ENCODE measurements around the gene NEK1.

The NEK1 gene

DNA sequence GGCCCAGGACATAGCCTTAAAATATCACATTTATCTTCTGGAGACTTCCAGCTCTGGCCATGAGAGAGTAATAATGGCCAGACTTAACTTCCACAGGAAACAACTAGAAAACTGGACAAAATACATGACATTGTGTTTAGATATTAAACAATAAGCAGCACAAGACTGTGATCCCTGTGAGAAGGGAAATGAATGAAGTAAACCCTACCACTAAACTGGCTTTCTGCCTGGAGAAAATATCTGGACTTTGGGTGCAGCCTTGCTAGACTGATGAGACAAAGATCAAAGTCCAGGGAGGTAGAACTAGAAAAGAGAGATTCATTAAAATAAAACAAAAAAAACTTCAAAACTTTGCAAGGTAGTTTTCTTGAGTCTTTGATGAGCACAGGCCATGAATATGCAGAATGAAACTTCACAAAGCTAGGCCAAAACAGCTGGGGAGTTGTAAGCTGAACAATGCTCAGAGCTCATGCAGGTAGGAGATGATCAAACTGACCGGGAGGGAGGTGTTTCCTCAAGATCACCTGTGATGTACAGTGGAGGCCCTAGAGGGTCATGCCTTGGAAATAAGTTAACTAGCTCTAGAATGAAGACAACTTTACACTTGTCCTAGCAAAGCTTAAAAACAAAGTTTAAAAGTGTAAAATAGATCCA is 194.6 kb downstream of the NEK1 start:
- DNase-seq: no peak

DNA sequence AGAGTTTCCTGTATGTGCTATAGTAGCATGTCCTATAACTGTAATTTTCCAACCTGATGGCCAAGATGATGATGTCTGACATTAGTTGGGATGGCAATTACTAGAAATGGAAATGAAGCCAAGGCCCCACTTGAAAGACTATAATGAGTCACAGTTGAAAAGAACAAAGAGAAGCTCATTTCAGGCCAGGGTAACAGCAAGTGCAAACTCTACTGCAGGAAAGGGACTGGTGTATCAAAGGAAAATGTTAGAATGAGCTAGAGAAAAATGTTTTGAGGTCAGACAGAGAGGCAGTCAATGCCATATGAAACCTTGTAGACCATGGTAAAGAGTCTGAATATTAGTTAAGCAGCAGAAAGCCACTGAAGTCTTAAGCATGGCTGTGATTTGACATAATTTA is 195.4 kb downstream of the NEK1 start:
- no peak for DNase-seq

DNA sequence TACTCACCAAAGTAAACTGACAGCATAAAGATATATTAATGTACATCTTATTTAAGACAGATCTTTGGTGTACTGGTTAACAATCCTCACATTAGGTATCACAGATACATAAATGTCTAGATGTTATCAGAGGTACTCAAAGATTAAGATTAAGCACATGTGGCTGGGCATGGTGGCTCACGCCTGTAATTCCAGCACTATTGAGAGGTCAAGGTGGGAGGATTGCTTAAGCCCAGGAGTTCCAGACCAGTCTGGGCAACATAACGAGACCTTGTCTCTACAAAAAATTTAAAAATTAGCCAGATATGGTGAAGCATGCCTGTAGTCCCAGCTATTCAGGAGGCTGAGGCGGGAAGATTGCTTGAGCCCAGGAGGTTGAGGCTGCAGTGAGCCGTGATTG is 195.9 kb downstream of the NEK1 start:
- no peak for DNase-seq

DNA sequence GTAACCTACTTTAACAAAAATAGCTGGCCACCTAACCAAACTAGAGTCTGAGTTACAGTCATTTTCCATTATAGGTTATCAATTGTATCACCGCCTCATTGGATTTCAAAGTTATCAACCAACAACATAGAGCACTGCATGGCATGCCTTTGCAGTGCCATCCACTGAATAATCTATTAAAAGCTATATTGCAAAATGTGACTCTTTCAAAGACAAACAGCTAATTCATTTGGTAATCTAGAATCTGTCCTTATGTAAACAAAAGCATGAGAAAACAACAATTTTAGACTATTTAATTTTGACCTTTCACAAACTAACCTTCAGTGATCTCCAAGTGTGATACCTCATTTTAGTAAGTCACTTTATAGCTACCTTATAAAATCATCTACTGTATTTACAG is 197.5 kb downstream of the NEK1 start:
- DNase-seq: no peak

DNA sequence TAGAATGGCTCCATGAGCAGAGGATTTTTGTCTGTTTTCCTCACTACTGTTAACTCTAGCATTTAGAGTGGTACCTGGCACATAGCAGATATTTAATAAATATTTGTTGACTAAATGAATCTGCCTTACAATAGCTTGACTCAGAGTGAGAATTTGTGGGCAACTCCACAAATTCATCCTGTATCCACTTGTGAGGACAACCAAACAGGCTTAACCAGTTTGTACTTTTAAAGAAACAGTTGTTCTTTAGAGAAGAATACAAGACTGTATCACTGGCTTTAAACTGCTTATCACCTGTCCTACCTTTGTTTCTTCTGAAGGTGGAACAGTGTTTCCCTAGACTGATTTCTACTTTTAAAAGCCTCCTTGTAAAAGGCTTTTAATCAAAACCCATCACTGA is 200.3 kb downstream of the NEK1 start:
- no peak for DNase-seq

DNA sequence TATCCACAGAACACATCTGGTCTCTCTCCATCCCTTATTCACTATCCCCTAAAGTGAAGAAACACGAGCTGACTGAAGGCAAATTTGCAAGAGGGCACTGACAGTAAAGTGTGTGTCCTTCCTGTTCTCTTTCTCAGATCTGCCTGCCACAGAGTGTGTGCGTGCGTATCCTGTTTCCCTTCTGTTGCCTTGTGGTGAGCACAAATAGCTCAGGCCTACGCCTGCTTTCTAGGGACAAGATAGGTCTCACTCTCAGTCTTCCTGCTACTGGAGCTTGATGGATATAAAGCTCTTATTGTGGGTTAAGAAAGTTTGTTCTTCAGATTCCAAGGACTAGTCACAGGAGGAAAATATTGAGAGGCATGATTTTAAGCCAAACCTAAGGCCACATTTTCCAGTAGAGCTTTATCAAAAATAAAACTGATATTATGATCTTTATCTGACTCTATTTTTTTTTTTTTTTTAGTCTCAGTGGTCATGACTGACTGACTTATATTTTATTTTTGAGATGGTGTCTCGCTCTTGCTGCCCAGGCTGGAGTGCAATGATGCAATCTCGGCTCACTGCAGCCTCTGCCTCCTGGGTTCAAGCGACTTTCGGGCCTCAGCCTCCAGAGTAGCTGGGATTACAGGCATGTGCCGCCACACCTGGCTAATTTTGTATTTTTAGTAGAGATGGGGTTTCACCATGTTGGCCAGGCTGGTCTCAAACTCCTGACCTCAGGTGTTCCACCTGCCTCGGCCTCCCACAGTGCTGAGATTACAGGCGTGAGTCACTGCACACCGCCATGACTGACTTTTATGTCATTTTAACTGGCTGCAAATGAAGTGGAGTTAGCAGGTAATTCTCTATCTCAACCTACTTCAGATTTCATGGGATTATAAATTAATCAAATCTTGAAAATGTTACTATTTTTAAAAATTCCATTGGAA is 201.3 kb downstream of the NEK1 start:
- peak; percentile 59 to 75 (median 62) for DNase-seq

DNA sequence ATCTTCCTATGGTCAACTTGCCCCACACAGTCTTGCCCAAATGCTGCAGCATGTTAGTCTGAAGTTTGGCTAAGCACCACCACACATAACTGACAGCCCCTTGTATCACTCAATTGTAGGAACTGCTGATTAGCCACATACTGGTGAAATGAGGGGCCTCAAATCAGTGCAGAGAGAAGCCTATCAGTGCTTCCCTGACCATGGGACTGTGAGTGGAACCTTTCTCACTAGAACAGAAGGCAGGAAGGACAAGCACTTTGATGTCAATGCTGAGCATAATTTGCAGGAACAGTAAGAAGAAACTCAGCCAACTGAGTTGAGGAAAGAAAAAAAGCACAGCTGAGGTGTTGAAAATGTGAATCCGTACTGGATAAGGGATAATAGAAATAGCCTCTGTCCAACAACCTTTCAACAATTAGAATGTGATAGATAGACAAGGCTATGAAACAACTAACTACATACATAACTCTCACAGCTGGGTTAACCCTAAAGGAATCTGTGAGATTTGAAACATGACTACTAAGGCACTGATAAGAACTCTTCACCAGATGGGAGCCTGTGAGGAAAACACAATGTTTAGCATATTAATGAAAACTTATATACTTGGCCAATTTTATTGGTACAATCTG is 205.1 kb downstream of the NEK1 start:
- DNase-seq: no peak

DNA sequence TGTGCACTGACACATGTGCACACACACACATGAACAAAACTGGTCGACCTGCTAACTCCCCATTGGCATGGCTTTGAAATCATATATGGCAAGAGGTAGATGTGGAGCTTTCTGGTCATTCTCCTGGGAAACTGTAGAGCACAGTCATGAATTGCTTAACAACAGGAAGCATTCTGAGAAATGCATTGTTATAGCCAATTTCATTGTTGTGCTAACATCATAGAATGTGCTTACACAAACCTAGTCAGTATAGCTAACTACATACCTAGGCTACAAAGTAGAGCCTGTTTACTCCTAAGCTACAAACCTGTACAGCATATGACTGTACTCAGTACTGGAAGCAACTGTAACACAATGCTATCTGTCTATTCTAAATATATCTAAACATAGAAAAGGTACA is 207.4 kb downstream of the NEK1 start:
- no peak for DNase-seq

DNA sequence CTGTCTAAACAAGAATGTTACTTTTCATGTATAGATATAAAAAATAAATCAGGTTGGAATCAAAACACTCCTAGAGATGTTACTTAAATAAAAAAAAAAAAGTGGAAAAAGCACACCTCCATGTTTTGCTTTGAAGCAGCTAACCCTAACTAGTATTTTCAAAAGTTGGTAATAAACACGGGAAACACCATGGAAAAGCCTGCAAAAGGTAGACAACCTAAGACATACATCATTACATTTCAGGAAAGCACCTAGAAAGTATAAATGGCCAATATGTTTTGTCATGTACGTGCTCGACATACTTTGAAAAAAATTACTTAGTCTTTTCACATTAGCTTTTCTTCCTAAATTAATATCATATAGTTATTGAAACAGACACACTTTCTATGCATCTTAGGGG is 211.6 kb downstream of the NEK1 start:
- DNase-seq: no peak

DNA sequence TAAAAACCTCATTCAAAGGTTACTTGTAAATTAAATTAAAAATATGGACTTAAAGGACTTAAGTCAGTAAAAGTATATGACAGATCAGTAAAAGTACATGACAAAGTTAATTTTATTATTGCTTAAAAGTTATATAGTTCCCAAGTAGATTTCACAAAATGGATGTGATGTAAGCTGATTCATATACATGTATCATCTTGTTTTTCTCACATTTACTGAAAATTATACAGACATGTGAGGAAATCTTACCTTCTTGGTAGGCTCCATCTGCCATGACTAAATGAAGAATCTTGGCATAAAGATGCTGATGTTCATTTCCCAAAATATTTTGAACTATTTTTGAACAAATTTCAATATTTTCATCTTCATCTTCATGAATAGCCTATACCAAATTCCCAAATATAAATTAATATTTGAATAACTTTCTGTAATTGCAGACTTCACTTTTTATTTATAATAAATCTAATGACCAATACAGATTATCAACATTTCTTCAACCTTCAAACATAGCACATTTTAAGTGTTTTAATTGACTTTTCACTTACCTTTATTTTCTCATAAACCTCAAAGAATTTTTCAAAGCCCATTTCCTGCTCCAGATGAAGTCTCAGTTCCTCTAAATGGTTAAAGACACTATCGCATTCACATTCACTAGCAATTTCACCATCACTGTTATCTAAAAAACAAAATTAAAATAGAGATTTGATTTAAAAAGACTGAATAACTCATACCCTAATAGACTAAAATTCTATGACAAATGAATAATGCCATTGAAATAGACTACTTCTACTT is 212.2 kb downstream of the NEK1 start:
- DNase-seq: no peak

DNA sequence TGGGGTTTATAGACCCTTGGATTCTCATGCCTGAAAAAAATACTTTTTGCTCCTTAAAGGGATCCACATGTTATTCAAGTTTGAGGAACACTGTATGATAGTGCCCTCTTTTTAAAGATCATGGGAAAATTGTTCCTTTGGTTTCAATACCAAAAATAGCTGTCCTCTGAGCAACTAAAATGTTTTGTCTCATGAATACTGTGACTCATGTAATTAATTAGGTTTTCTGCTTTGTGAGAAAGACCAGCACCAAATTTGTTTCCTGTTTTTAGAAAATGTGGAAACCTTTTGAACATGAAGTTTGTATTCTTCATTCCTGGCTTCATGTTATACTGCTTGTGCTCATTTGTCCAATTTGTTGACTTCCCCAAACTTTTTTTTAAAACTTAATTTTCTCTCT is 214.1 kb downstream of the NEK1 start:
- DNase-seq: peak; percentile 15 to 55 (median 53)

DNA sequence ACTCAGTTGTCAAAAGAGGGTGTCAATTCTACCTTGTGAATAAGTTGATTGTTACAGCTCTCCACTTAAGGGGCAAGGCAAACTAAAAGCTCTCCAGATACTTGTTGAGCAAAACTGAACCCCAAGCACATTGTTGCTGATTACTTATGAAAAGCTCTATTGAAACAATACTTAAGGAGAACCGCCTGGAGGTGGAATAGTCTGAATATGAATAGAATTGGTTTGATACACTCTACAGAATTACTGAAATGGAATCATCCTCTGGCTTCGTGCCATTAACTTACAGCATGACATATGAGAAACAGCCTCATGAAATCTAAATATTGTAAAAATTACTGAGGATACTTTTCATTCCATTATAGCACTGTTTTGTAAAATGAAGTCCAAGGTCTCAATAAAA is 214.6 kb downstream of the NEK1 start:
- no peak for DNase-seq

DNA sequence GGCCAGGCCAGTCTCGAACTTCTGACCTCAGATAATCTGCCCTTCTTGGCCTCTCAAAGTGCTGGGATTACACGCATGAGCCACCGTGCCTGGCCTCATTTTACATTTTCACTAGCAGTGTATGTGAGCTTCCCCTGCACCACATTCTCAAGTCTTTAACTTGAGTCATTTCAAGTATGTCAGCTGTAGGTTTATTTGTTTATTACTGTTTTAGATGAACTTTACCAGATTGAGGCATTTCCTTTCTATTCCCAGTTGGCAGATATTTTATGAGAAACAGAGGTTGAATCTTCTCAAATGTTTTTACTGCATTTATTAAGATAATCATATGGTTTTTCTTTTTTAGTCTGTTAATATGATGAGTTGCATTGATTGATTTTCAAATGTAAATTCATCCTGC is 227.0 kb downstream of the NEK1 start:
- DNase-seq: no peak

DNA sequence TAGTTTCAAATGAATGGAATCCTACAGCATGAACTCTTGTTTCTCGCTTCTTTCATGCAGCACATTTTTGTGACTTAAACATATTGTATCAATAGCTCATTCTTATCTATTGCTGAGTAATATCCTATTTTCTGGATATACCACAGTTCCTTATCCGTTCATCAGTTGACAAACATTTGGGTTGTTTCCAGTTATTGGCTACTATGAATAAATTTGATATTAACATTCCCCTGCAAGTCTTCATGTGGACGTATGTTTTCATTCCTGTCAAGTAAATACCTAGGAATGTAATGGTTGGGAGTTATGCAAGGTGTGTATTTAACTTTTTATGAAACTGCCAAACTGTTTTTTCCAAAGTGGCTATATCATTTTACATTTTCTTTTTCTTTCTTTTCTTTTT is 227.6 kb downstream of the NEK1 start:
- no peak for DNase-seq

DNA sequence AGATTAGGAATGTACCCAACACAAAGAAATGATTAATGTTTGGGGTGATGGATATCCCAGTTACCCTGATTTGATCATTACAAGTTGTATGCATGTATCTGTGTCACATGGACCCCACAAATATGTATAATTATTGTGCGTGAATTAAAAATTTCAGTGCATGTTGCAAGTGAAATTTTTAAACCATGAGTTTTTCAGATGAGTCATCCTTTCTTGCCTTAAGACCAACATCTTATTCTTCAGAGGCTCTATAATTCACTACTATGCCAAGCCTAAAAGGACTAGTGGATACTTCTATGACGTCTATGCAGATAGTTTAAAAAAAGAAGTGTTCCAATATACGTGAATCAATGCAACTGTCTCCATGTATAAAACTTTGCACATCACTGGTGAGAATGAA is 228.7 kb downstream of the NEK1 start:
- no peak for DNase-seq

DNA sequence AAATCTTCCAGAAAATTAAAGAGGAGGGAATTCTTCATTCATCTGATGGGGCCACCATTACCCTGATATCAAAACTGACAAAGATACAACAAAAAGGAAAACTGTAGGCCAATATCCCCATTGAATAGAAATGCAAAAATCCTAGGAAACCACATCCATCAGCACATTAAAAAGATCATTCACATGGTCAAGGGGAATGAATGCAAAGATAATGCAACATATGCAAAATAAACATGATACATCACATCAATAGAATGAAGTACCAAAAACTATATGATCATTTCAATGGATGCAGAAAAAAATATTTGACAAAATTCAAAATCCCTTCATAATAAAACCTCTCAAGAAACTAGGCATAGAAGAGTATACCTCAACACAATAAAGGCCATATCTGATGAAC is 232.7 kb downstream of the NEK1 start:
- no peak for DNase-seq

DNA sequence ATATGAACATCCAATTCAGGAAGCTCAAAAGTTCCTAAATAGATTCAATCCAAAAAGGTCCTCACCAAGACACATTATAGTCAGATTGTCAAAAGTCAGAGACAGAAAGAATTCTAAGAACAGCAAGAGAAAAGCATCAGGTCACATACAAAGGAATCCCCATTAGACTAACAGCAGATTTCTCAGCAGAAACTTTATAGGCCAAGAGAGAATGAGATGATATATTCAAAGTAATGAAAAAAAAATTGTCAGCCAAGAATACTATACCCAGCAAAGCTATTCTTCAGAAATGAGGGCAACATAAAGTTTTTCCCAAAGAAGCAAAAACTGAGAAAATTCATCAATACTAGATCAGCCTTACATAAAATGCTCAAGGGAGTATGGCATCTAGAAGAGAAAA is 235.0 kb downstream of the NEK1 start:
- DNase-seq: no peak

DNA sequence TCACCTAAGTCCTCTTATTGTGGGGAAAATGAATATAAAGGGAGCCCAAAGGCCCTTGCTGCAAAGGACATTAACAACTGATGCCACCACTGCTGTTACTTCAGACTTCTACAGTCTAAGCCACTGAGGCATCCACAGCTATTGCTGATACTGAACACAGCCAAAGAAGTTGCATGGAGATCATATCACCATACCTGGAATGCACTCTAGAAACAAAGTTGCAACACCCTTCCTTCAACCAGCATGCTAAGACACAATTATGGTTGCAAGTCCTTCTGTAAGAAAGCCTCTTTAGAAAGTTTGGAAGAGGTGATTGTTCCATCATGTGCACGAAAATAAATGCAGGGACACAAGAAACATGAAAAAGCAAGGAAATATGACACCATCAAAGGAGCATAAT is 236.0 kb downstream of the NEK1 start:
- DNase-seq: no peak

DNA sequence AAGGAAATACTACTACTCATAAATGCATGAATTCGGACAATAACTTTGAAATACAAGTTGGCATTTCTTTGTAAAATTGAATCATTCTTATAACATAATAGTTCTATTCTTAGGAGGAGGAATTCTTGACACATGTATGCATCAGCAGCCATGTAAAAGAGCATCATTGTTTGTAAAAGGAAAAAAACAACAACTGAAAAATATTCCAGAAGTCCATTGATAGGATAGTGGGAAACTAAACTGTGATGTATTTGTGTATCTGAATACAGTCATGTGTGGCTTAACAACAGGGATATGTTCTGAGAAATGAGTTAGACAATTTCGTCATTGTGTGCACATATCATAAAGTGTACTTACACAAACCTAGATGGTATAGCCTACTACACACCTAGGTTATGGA is 239.6 kb downstream of the NEK1 start:
- no peak for DNase-seq

DNA sequence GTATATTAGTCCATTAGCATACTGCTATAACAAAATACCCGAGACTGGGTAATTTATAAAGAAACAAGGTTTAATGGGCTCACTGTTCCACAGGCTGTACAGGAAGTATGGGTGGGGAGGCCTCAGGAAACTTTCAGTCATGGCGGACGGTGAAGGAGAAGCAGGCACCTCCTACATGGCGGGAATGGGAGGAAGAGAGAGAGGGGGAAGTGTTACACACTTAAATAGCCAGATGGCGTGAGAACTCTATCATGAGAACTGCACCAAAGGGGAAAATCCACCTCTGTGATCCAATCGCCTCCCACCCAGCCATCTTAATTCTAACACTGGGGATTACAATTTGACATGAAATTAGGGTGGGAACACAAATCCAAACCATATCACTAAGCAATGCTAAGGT is 242.7 kb downstream of the NEK1 start:
- DNase-seq: no peak

DNA sequence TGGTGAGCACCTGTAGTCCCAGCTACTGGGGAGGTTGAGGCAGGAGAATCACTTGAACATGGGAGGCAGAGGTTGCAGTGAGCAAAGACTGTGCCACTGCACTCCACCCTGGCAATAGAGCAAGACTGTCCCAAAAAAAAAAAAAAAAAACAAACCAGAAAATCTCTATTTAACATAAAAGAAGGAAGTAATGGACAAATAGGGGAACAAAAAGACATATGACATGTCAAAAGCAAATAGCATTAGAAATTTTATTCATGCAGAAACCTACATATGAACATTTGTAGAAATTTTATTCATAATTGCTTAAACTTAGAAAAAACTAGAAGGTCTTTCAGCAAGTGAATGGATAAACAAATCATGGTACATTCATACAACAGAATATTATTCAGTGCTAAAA is 244.6 kb downstream of the NEK1 start:
- DNase-seq: peak; percentile 2 to 44 (median 37)

DNA sequence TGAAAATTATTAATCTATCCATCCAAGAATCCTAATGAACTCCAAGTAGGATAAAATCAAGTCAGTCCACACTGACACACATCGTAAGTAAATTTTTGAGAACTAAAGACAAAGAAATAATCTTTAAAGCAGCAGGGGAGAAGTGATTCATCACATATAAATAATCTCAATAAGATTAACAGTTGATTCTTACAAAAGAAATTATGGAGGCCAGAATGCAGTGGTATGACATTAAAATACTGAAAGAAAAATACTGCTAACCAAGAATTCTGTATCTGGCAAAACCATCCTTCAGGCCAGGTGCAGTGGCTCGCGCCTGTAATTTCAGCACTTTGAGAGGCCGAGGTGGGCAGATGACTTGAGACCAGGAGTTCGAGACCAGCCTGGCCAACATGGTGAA is 245.6 kb downstream of the NEK1 start:
- DNase-seq: no peak

DNA sequence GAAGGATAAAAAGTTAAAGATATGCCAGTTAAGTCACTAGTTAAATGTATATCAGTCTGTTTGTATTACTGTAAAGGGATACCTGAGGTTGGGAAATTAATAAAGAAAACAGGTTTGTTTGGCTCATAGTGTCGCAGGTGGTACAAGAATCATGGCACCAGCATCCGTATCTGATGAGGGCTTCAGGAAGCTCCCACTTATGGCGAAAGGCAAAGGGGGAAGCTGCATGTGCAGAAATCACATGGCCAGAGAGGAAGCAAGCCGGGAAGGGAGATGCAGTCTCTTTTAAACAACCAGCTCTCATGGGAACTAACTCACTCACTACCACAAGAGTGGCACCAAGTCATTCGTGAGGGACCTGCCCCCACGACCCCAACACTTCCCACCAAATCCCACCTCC is 249.8 kb downstream of the NEK1 start:
- DNase-seq: peak; percentile 49 to 64 (median 60)

Measured in suppressor macrophage treated with lipopolysaccharide for 1 hour (primary cell).